DOHH2 (cell line): ENCODE data around the gene USP31.

ENCODE experiments used
- EZH2phosphoT487 ChIP-seq: fragments of 200-600 bp; sonication (generic); IDR thresholded peaks from 2 replicates; pipeline ENCODE4 v1.6.1; 2017; ENCODE audit warnings: borderline replicate concordance, mild to moderate bottlenecking, antibody characterized with exemption, low read length, moderate library complexity, mixed read lengths
- TF ChIP-seq, protein P1 (sequence below): fragments of 200-600 bp; sonication (generic); IDR thresholded peaks from one replicate; pipeline ENCODE4 v1.5.1; 2014; ENCODE audit warnings: antibody characterized with exemption, mild to moderate bottlenecking, low read depth, low read length; ENCODE audit not compliant: poor library complexity, severe bottlenecking

DNA sequence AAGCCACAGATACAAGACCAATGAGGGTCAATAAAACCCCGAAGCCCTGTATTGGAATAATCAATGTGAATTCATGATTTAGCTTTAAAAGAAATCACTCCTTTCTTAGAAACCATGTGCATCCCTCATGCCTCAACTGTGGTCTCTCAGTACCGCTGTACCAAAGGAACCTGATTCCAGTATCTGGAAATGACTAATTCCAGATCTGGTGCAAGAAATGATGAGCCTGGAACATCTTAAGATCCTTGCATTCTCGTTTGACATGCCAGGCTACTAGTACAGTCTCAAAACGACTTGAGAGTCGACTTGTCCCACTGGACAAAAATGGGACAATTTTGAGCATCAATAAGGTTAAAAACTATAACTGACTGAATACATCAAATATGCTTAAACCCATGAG lies 21.2 kb downstream of the USP31 start:
- TF ChIP-seq, protein P1, sequence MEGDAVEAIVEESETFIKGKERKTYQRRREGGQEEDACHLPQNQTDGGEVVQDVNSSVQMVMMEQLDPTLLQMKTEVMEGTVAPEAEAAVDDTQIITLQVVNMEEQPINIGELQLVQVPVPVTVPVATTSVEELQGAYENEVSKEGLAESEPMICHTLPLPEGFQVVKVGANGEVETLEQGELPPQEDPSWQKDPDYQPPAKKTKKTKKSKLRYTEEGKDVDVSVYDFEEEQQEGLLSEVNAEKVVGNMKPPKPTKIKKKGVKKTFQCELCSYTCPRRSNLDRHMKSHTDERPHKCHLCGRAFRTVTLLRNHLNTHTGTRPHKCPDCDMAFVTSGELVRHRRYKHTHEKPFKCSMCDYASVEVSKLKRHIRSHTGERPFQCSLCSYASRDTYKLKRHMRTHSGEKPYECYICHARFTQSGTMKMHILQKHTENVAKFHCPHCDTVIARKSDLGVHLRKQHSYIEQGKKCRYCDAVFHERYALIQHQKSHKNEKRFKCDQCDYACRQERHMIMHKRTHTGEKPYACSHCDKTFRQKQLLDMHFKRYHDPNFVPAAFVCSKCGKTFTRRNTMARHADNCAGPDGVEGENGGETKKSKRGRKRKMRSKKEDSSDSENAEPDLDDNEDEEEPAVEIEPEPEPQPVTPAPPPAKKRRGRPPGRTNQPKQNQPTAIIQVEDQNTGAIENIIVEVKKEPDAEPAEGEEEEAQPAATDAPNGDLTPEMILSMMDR: no peak
- no peak for TF ChIP-seq EZH2phosphoT487
